Skin of body (tissue), 2 donors: ENCODE data around the gene CTNNBIP1. TPM values are rescaled to one million over a fixed set of nuclear protein-coding genes. Genes with fewer than 3 reads are reported as not detected.

ENCODE experiments used
- DNase-seq: peaks from one replicate; lab custom pipeline; 2025; lab: John Stamatoyannopoulos, UW
- total RNA-seq: library from RNA; depleted of rRNA; stranded (reverse); fragments of >200 nt; gene quantifications from one replicate; pipeline ENCODE4 v1.2.3, GENCODE V29; 2014

CTNNBIP1 gene
- total RNA-seq, 1 donor from 2014 or later: 33.6 TPM

DNA sequence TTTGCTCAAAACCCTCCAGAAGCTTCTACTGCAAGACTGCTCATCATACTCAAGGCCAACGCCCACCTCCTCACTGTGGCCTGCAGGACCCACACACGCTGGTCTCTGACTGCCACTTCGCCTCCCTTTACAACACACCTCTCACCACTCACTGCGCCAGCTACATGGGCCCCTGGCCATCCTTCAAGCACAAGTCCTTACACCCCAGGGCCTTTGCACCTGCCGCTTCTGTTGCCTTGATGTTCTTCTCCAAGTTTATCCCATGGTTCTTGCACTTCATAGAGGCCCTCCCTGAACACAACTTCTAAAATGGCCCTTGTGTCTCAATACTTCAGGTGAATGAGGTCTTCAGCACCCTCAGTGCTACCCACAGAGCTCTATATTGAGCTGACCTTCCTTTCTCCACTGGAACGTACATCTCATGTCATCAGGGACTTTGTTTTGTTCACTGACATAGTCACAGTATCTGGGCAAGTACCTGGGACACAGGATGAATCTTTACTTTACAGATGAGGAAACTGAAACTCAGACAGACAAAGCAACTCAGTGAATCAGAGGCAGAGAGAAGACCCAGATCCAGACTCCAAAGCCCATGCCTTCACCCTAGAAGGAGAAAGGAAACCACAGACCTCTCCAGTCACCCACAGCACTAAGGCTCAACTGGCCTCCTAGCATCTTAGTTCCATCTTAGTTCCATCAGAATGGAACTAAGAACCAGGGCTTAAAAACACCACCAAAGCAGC is 51.6 kb downstream of the CTNNBIP1 start:
- DNase-seq: no peak

DNA sequence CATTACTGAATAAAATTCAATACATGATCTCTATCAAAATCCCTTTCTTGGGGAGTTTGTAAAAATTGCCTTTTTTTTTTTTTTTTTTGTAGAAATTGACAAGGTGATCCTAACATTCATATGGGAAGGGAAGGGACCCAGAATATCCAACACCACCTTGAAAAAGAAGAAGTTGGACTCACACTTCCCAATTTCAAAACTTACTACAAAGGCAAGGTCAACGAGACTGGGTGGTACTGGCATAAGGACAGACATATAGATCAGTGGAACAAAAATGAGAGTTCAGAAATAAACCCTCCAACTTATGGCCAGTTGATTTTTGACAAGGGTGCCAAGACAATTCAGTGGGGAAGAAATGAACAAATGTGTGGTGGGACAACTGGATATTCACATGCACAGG is 54.9 kb downstream of the CTNNBIP1 start:
- no peak for DNase-seq

DNA sequence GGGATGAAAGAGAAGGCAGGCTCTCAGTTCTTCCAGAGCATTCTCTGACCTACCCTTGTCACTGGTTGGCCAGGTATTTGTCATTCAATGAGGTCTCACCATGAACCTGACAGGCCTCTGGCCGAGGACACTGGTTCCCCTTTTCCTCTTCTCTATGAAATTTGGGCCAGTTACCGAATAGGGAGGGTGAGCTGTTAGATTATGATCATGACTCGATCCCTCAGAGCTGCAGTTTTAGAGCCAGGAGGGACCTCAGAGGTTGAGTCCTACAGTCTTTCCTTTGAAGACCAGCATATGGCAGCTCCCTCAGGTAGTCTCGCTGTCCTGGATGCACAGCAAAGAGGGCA is 56.8 kb downstream of the CTNNBIP1 start:
- DNase-seq: no peak

DNA sequence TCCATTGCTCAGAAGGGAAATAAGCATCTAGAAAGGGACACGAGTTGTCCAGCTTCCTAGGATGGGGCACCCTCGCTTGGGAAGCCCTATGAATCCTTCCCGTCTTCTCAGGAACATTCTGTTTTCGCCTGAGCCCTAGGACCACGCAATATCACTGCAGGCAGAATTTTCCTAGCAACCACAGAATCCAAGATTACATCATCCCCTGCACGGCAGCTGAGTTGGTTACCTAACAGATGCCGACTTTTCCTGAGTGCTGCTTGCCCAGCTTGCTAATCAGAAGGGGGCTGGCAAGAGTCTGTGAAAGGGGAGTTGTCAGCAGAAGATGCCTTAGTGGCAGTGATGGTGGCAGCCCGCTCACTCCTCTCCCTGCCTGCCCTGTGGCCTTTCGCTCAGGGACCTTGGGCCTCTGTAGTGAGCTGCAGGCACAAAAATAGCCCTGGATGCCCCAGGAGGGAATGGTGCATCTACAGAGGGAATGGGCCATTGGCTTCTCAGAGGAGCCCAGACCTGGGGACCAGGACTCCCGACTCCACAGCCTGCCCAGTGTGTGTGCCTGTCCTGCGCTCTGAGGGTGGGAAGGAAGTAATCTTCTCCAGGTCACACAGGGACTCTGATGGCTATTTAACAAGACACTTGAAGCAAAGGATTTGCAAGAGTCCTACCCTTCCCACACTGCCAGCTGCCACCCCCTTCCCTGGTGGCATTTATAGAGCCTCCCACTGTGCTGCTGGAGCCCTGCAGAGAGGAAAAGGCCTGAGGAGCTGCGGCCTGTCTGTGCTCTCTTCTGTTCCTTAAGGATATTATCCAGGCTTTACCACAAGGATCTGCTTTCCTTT is 57.4 kb downstream of the CTNNBIP1 start:
- DNase-seq: no peak

DNA sequence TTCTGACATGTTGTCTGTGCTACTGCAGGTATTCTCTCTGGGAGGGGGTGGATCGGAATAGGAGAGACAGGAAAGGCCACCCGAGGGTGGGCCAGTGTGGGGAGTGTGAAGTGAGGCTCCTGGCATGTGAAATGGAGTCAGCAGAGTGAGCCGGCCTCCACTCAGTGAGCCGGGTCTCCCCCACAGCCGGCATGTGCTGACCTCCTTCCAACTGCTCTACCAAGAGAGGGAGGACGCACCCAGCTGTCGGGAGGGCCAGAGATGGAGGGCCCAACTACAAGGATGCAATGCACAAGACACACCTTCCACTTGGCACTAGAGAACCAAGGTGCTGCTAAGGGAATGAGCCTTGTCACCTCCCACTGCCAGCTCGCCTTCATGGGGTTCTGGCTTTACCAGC is 58.1 kb downstream of the CTNNBIP1 start:
- no peak for DNase-seq

DNA sequence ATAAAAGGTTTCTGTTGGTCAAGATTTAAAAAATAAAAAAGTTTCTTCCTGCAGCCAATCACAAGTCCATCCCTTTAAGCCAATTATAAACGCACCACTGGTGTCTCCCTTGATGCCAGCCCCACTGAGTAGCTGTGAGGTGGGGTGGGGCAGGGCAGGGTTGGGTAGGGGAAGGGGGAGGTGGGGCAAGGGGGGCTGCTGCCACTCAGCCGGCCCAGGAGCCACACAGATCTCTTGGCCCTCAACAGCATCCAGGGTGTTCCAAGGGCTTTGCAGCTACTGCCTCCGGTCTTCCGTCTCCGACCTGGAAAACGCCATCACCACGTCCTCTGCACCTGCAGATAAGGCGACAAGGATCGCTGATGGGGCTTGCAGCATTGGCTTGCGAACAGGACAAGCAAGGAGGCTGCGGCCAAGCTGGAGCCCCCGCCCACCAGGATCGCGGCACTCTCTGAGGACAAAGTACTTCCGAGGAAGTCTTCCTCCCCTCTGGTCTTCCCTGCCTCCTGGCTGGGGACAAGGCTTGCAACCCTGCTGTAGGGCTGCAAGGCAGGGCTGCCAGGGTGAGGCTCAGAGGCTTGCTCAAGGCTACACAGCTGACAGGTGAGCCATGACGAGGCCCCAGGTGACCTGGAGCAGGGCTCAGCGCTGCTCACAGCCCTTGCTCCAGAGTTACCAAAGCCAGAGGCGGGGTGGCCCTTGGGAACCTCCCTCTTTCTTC is 59.5 kb downstream of the CTNNBIP1 start:
- no peak for DNase-seq

DNA sequence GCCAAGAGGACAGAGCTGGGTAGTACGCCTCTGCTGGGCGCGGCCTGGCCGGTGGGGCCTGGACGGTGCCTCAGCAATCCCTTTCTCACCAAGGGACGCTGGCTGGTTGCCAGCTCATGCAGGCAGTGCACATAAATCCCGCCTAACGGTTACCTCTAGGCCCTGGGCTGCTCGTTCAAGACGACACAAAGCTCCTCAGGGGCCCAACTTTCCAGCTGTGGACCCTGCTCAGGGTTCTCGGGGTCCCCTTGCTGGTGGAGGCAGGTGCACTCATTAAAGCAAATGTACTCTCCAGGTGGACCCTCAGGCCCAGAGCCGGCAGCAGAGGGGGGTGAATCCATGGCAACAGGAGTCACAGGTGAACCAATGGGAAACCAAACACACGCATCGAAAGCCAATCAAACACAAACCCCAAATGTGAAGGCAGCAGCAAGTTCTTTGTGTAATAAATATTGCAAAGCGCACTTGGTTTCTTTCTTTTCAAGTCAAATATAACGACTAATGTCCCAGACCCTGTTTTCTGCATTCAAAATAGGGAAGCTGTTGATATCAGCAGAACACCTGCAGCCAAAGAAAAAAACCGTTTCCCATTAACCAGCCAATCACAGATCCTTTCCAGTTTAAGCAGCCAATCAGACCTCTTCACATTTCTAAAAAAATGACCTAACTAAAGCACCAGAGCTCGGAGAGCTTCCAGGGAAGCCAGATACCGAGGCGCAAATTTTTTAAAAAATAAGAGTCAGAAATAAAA is 60.2 kb downstream of the CTNNBIP1 start:
- DNase-seq: no peak

DNA sequence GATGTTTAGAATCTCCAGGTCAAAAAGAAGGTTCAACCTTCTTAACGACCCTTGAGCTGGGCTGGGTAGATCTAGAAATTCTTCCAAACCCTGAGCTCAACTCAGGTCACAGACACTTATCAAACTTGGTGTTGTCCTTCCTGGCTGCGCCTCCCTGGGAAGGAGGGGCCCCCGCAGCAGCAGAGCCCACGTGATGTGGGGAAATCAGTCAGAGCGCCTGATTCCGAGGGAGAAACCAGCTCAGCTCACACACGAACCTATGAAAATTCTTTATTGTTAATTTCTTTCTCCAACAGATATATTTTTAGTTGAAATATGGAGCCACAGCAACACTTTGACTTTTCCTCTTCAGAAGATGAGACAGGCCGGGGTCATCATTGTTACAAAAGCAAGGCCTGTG is 62.0 kb downstream of the CTNNBIP1 start:
- no peak for DNase-seq

DNA sequence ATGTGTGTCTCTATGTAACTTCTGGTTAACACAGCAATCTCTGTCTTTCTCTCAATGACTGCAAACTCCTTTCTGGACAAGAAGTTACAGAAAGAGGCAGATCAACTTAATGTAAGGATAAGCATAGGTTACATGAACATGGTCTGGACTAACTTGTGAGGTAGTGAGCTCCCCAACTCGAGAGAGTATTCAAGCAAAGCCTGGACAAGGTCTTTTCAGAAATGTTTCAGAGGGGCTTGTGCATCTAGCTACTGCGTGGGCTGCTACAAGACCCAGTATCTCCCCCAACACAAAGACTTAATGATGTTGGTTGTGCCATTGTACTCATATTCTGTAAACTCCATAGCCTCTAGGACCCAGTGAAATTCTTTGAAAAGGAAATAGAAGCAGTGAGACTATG is 62.8 kb downstream of the CTNNBIP1 start:
- DNase-seq: no peak

DNA sequence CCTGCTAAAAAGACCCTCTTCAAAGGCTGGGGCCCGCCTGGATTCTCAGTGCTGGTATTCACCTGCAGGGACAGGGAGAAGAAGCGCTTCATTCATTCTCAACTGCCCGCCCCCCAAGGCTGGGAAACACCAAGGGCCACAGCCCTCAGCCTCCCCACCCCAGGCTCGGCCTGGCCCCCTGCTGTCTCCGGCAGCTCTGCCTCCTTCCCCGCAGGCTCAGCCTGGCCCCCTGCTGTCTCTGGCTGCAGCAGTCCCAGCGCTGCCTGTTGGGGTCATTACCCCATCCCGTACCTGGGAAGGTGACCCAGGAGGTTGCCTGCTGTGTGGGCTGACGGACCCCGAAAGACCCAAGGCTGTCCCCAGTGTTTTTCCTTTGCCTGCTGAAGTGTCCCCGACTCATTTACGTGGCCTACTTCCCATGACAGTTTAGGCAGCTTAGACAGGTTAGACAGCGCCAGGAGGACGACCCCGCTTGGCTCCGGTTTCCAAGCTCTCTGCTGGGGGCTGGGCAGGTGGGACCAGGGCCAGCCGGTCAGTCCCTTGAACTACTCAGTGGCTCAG is 63.4 kb downstream of the CTNNBIP1 start:
- DNase-seq: no peak

DNA sequence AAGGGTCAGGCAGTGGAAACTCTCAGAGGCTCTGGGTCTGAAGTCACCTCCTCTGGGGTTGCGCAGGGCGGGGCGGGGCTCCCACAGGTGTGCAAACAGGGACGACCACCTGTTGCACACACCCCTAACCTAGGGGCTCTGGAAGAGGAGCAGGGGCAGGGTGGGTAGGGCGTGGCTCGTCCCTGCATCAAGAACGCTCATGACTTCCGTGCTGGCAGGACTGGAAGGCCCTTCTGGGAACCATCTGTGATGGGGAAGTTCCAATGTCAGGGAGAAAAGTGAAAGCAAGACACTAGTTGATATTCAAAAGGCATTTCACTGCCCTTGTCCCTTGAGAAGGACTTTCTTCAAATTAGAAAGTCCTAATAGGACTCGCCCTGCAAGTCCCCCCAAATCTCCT is 64.2 kb downstream of the CTNNBIP1 start:
- no peak for DNase-seq

DNA sequence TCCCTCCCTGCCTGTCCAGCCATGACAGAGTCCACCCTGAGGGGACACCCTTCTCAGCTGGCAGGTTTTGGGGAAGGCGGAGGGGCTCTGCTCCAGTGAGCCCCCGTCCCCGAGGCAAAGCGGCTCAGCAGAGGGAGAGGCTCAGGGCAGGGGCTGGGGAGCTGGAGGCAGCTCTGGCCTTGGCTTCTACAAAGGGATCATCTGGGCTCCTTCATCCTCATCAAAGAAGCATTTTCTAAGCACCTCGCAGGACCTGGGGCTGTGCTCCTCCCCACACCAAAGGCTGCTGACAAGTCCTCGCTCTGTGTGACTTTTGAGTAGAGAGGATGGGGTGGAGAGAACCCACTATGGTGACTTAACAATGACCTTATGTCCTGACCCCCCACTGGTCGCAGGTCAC is 65.3 kb downstream of the CTNNBIP1 start:
- DNase-seq: no peak

DNA sequence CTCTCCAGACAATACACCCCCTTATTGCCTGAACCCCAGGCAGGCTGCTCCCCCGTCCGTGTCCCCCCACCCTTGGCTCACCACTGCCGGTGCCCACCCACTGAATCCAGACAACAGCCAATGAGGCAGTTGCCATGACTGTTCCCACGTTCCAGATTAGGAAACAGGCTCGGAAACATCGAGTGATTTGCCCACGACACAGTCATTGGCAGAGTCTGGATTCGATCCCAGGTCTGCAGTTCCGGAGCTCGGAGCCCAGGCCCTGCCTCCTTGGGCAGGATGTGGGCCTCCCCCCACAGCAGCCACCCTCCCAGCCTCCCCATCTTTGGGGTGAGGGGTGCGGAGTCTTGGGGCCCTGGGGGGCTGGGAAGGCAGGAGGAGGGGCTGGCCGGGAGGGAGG is 66.0 kb downstream of the CTNNBIP1 start:
- DNase-seq: no peak

DNA sequence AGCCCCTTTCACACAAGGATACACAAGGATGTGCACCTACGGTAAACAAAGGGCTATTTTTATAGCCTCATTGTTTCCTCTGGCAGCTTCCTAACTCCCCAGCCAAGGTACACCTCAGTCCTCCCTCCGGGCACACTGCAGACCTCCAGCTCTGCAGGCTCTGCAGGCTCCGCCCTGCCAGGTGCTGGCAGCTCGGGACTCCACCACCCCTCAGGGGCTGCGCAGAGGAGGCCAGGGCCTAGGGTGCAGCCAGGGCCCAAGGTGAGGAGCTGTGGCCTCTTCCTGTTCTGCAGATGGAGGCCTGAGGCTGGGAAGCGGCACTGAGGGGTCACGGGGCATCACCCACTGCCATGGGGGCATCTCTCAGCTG is 66.5 kb downstream of the CTNNBIP1 start:
- no peak for DNase-seq

DNA sequence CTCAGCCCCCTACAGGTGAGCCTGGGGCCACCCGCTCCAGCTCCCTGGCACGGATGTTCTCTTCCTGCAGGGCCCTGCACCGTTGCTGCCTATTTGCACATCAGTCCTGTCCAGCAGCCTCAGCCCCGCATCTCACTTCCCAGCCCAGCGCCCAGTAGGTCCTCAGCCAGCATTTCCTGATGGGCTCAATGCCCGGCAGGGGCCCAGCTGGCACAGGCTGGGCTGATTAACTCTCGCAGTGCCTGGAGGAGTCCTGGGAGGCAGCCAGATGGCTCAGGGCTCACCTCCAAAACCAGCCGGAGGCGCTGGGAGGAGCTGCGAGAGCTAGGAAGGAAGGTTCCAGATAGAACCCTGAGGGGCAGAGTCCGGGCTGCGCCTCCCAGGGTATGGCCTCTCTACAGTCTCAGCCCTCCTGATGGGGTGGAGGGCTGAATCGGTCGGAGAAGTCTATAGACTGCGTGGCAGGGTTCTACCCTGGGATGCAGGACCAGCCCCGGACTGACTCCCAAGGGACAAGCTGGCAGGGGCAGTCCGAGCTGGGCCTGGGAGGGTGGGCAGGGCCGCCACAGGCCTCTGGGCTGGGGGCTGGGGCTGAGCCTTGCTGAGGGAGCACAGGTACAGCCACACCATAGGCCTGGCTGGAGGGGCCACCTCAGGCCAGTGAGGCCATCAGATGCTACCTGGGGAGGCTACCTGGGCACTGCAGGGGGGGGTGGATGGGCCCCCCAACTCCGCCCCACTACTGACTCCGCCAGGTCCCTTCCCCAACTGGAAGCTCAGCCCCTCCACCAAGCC is 67.1 kb downstream of the CTNNBIP1 start:
- DNase-seq: no peak

DNA sequence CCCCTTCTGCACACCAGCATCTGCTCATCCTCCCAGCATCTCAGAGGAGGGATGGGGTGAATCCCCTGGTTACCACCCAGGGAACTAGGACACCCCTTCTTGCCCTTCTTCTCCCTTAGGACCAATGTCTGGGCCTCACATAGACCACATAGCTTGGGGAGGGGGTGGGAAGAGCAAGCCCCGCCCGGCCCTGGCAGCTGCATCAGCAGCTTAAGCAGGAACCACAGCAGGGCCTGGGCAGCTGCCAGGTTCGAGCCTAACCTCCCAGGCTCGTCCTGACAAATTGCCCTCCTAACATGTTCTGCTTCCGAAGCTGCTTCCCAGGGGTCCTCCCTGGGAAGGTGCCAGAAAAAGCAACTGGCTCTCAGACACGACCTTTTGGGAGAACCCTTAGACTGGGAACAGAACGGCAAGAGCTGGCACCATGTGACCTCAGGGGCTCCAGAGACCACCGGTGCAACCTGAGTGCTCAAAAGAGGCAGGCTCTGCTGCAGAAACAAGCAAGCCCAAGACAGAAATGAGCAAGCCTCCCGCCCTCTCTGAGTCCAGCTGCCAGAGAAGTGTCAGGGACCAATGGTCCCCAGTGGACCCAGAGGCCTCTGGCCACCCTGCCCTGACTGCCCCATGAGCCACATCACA is 67.9 kb downstream of the CTNNBIP1 start:
- DNase-seq: no peak

DNA sequence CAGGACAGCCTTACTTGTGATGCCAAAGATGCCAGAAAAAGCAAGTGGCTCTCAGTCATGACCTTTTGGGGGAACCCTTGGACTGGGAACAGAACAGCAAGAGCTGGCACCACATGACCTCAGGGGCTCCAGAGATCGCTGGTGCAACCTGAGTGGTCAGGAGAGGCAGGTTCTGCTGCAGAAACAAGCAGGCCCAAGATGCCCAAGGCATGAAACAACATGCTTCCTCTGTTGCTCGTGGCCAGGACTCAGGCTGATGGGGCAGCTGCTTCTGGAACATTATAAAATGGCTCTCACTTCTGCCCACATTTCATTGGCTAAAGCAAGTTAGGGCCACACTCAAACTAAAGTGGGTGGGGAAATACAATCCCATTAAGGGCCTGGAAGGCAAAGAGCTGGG is 68.6 kb downstream of the CTNNBIP1 start:
- DNase-seq: no peak

DNA sequence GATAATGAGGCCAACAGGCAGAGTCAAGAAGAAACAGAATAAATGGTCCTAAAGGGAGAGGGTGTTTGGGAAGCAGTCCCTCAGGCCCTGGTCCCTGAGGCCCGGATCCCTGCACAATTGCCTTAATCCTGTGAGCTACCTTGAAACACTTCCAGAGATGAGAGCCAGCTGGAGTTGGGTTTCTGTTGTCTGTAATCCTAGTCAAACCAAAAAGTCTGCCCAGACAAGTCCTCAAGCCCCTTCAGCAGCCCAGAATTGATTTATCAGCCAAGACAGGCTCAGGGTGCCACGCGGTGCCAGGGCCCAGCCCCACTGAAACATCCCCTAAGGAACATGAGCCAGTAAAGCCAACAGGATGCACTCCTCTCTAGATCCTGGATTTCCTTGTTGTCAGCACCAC is 69.9 kb downstream of the CTNNBIP1 start:
- no peak for DNase-seq

DNA sequence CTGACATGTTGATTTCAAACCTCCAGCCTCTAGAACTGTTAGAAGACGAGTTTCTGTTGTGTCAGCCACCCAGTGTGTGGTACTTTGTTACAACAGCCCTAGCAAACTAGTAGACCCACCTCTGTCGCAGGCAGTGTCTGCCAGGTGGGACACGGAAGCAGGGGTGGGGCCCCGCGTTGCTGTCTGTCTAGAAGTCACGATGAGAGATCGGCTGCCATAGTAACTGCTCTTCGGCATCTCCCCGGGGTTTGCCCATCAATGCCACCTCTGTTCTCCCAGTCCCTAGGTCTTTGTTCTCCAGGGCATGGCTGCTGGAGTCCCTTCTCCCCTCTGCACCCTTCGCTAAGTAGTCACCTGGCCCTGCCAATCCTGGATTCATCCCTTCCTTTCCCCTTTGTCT is 71.1 kb downstream of the CTNNBIP1 start:
- no peak for DNase-seq

DNA sequence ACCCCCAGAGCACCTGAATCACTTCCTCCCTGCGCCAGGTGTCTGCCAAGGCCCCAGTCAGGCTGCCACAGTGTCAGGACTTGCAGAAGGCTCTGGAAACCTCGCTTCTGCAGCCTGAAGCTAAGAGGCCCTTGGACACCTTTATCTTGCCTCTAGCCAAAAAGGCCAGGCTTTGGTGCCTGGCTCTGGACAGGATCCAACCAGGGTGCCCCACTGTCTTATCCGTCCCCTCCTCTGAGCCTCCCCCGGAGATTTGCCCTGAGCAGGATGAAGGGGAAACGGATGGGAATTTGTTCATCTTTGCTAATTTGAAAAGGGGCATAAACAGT is 73.5 kb downstream of the CTNNBIP1 start:
- no peak for DNase-seq
